Measurements from ENCODE around the gene AKAP1.

Gene AKAP1

DNA sequence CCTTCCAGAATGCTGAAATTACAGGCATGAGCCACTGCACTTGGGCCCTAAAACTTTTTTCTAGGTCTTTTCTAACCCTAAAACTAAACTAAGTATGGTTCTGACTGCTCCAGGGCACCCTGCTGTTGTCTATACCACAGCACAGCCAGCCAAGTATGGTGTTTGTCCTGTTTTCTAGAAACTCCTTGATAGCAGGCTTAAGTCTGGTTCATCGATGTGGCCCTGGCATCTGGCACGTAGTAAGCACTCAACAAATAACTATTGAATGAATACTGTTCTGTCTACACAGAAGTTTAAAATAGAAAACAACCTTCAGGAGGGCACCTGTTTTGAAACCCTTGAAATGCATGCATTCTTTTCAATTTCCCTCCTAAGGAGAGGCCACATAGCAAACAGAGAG is 44.5 kb upstream of the AKAP1 start:
- H3K27me3 ChIP-seq (ENCODE audit: insufficient read depth, low read length): no peaks in the 10 kb centered on the region
- H3K9me3 ChIP-seq (ENCODE audit: insufficient read depth, low read depth, low read length): peaks cover 2% of the 10 kb centered on the region
- no peak overlapping the region for H2BK12ac ChIP-seq (ENCODE audit: low read length)
- no peaks in the 10 kb centered on the region for H3K79me1 ChIP-seq (ENCODE audit: low read length)
- H2AK5ac ChIP-seq (ENCODE audit: low read length): no peak overlapping the region
- no peak overlapping the region for H2BK120ac ChIP-seq (ENCODE audit: insufficient read depth, low read length, poor library complexity)
- H3K4me1 ChIP-seq (ENCODE audit: control insufficient read depth in 1 of 2, insufficient read depth in 2 of 2, low read length in 2 of 2): no peaks in the 10 kb centered on the region
- H3K9ac ChIP-seq (ENCODE audit: low read length): no peak overlapping the region
- no peak overlapping the region for H4K12ac ChIP-seq (ENCODE audit: low read depth, low read length)
- WGBS (ENCODE audit: extremely low coverage, insufficient coverage, insufficient read length): no CpG with 5 or more reads among the region's 2 CpGs
- no peak overlapping the region for H4K8ac ChIP-seq (ENCODE audit: low read depth, low read length)
- H3K4me2 ChIP-seq (ENCODE audit: low read length): no peak overlapping the region
- H3K36me3 ChIP-seq (ENCODE audit: control insufficient read depth in 1 of 2, insufficient read depth in 2 of 2, low read length in 2 of 2): no peaks in the 10 kb centered on the region
- no peak overlapping the region for H3K23ac ChIP-seq (ENCODE audit: low read length)
- no peak overlapping the region for H3K4me3 ChIP-seq (ENCODE audit: low read depth, low read length)
- H3K4ac ChIP-seq (ENCODE audit: low read depth, low read length): no peak overlapping the region
- DNase-seq: peak; percentile 57 to 62
- no peak overlapping the region for H2AFZ ChIP-seq (ENCODE audit: insufficient read depth, low read length, poor library complexity)
- H3K79me2 ChIP-seq (ENCODE audit: control insufficient read depth, insufficient read depth, low read length, poor library complexity): no peaks in the 10 kb centered on the region
- H3K18ac ChIP-seq (ENCODE audit: low read length): no peak overlapping the region
- no peak overlapping the region for H3K27ac ChIP-seq (ENCODE audit: low read depth, low read length)
- H3K14ac ChIP-seq (ENCODE audit: low read length): no peak overlapping the region
- no peak overlapping the region for H2BK5ac ChIP-seq (ENCODE audit: low read depth, low read length, poor library complexity)
- no peak overlapping the region for H4K91ac ChIP-seq (ENCODE audit: low read depth, low read length)

DNA sequence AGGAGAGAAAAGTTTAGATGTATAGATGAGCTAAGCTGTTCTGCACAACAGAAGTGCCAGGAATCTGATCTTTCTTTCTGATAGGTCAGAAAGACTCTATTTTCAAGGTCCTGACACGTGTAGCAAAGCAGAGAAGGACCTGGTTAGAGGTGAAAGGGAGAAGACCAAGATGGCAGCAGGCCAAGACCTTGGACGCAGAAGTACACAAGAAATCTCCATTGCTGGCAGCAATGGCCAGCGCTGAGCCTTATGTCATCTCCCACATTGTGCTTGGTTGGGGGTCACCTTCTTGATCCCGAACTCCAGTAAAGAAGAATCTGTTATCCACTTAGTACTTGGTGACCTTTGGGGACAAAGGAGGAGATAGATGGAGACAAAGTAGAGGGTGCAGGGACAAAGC is 41.8 kb upstream of the AKAP1 start:
- H3K18ac ChIP-seq (ENCODE audit: low read length): no peak overlapping the region
- H3K14ac ChIP-seq (ENCODE audit: low read length): no peak overlapping the region
- no peak overlapping the region for H3K4me2 ChIP-seq (ENCODE audit: low read length)
- no peaks in the 10 kb centered on the region for H3K27me3 ChIP-seq (ENCODE audit: insufficient read depth, low read length)
- H2AFZ ChIP-seq (ENCODE audit: insufficient read depth, low read length, poor library complexity): no peak overlapping the region
- no peak overlapping the region for H4K12ac ChIP-seq (ENCODE audit: low read depth, low read length)
- WGBS (ENCODE audit: extremely low coverage, insufficient coverage, insufficient read length): no CpG with 5 or more reads among the region's 4 CpGs
- no peaks in the 10 kb centered on the region for H3K79me1 ChIP-seq (ENCODE audit: low read length)
- DNase-seq: no peak
- no peak overlapping the region for H3K23ac ChIP-seq (ENCODE audit: low read length)
- no peaks in the 10 kb centered on the region for H3K4me1 ChIP-seq (ENCODE audit: control insufficient read depth in 1 of 2, insufficient read depth in 2 of 2, low read length in 2 of 2)
- H3K79me2 ChIP-seq (ENCODE audit: control insufficient read depth, insufficient read depth, low read length, poor library complexity): no peaks in the 10 kb centered on the region
- no peaks in the 10 kb centered on the region for H3K9me3 ChIP-seq (ENCODE audit: insufficient read depth, low read depth, low read length)
- no peak overlapping the region for H3K27ac ChIP-seq (ENCODE audit: low read depth, low read length)
- no peak overlapping the region for H2BK120ac ChIP-seq (ENCODE audit: insufficient read depth, low read length, poor library complexity)
- no peak overlapping the region for H3K9ac ChIP-seq (ENCODE audit: low read length)
- H3K36me3 ChIP-seq (ENCODE audit: control insufficient read depth in 1 of 2, insufficient read depth in 2 of 2, low read length in 2 of 2): no peaks in the 10 kb centered on the region
- H2BK12ac ChIP-seq (ENCODE audit: low read length): no peak overlapping the region
- H4K8ac ChIP-seq (ENCODE audit: low read depth, low read length): no peak overlapping the region
- no peak overlapping the region for H3K4ac ChIP-seq (ENCODE audit: low read depth, low read length)
- H2BK5ac ChIP-seq (ENCODE audit: low read depth, low read length, poor library complexity): no peak overlapping the region
- no peak overlapping the region for H3K4me3 ChIP-seq (ENCODE audit: low read depth, low read length)
- no peak overlapping the region for H2AK5ac ChIP-seq (ENCODE audit: low read length)
- no peak overlapping the region for H4K91ac ChIP-seq (ENCODE audit: low read depth, low read length)

DNA sequence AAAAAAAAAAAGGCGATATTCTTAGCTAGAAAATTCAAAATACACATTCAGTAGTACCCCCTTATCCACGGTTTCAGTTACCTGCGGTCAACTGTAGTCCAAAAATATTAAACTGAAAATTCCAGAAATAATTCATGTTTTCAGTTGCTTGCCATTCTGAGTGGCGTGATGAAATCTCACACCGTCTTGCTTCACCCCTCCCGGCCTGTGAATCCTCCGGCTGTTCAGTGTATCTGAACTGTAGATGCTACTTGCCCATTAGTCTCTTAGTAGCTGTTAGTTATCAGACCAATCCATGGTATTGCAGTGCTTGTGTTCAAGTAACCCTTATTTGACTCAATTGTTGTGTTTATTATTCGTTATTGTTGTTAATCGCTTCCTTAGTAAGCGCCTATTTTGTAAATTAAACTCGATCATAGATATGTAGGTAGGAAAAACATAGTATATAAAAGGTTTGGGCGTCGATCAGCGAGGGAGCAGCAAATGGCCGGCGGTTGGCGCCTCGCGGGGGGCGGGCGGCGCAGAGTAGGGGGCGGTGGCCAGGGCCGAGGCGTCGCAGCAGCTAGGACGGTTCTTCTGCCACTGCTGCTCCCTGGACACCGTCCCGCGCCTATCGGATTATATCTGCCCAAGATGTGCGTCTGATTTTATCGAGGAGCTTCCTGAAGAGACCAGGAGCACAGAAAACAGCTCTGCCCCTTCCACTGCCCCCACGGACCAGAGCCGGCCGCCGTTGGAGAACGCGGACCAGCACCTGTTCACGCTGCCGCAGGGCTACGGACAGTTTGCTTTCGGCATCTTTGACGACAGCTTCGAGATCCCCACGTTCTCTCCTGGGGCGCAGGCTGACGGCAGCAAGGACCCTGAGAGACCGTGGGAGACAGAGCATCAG is 39.8 kb upstream of the AKAP1 start:
- Histone ChIP-seq H2AFZ (ENCODE audit: insufficient read depth, low read length, poor library complexity) (peak overlapping the region; percentile 13), H3K23ac (ENCODE audit: low read length) (no peak overlapping the region), H3K36me3 (ENCODE audit: control insufficient read depth in 1 of 2, insufficient read depth in 2 of 2, low read length in 2 of 2) (no peaks in the 10 kb centered on the region), H3K4ac (ENCODE audit: low read depth, low read length) (no peak overlapping the region), H3K9ac (ENCODE audit: low read length) (no peak overlapping the region), H3K9me3 (ENCODE audit: insufficient read depth, low read depth, low read length) (no peaks in the 10 kb centered on the region), H3K18ac (ENCODE audit: low read length) (no peak overlapping the region), H3K4me2 (ENCODE audit: low read length) (no peak overlapping the region), H2BK120ac (ENCODE audit: insufficient read depth, low read length, poor library complexity) (no peak overlapping the region), H3K27me3 (ENCODE audit: insufficient read depth, low read length) (no peaks in the 10 kb centered on the region), H3K79me1 (ENCODE audit: low read length) (no peaks in the 10 kb centered on the region), H4K8ac (ENCODE audit: low read depth, low read length) (no peak overlapping the region), H2BK12ac (ENCODE audit: low read length) (no peak overlapping the region), H2AK5ac (ENCODE audit: low read length) (no peak overlapping the region), H2BK5ac (ENCODE audit: low read depth, low read length, poor library complexity) (no peak overlapping the region), H4K91ac (ENCODE audit: low read depth, low read length) (no peak overlapping the region), H4K12ac (ENCODE audit: low read depth, low read length) (no peak overlapping the region), H3K14ac (ENCODE audit: low read length) (no peak overlapping the region), H3K4me3 (ENCODE audit: low read depth, low read length) (no peak overlapping the region), H3K27ac (ENCODE audit: low read depth, low read length) (no peak overlapping the region), H3K79me2 (ENCODE audit: control insufficient read depth, insufficient read depth, low read length, poor library complexity) (no peaks in the 10 kb centered on the region), H3K4me1 (ENCODE audit: control insufficient read depth in 1 of 2, insufficient read depth in 2 of 2, low read length in 2 of 2) (no peaks in the 10 kb centered on the region)
- no CpG with 5 or more reads among the region's 49 CpGs for WGBS (ENCODE audit: extremely low coverage, insufficient coverage, insufficient read length)
- DNase-seq: no peak

DNA sequence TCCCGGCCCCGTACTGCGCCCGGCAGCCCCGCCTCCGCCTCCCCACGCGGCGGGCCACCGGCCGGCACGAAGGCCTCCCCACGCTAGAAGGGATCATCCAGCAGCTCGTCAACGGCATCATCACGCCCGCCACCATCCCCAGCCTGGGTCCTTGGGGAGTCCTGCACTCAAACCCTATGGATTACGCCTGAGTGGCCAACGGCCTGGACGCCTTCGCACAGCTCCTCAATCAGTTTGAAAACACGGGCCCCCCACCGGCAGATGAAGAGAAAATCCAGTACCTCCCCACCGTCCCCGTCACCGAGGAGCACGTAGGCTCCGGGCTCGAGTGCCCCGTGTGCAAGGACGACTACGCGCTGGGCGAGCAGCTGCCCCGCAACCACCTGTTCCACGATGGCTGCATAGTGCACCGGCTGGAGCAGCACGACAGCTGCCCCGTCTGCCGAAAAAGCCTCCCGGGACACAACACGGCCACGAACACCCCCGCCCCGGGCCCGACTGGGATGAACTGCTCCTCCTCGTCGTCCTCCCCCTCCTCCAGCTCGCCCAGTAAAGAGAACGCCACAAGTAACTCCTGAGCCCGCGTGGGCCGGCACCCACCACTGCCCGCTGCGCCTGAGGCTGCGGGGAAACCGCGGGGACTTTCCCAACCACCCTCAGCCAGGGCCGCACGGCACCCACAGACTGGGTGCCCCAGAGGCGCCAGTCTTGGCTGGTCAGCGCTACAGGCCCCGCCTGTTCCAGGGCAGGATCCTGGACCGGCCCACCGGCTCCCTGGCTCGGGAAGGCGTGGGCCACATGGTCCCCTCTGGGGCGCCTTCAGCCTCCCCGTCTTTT is 39.0 kb upstream of the AKAP1 start:
- H4K12ac ChIP-seq (ENCODE audit: low read depth, low read length): no peak overlapping the region
- H3K4me3 ChIP-seq (ENCODE audit: low read depth, low read length): no peak overlapping the region
- no peak overlapping the region for H3K4ac ChIP-seq (ENCODE audit: low read depth, low read length)
- DNase-seq: peak in 1 of 2 donors; percentile 35
- H2BK120ac ChIP-seq (ENCODE audit: insufficient read depth, low read length, poor library complexity): no peak overlapping the region
- no peaks in the 10 kb centered on the region for H3K27me3 ChIP-seq (ENCODE audit: insufficient read depth, low read length)
- H3K18ac ChIP-seq (ENCODE audit: low read length): no peak overlapping the region
- no peaks in the 10 kb centered on the region for H3K4me1 ChIP-seq (ENCODE audit: control insufficient read depth in 1 of 2, insufficient read depth in 2 of 2, low read length in 2 of 2)
- H3K4me2 ChIP-seq (ENCODE audit: low read length): no peak overlapping the region
- no CpG with 5 or more reads among the region's 69 CpGs for WGBS (ENCODE audit: extremely low coverage, insufficient coverage, insufficient read length)
- no peak overlapping the region for H3K27ac ChIP-seq (ENCODE audit: low read depth, low read length)
- no peaks in the 10 kb centered on the region for H3K9me3 ChIP-seq (ENCODE audit: insufficient read depth, low read depth, low read length)
- no peak overlapping the region for H4K8ac ChIP-seq (ENCODE audit: low read depth, low read length)
- no peaks in the 10 kb centered on the region for H3K36me3 ChIP-seq (ENCODE audit: control insufficient read depth in 1 of 2, insufficient read depth in 2 of 2, low read length in 2 of 2)
- H2BK5ac ChIP-seq (ENCODE audit: low read depth, low read length, poor library complexity): no peak overlapping the region
- no peak overlapping the region for H2BK12ac ChIP-seq (ENCODE audit: low read length)
- no peak overlapping the region for H4K91ac ChIP-seq (ENCODE audit: low read depth, low read length)
- H3K9ac ChIP-seq (ENCODE audit: low read length): no peak overlapping the region
- no peak overlapping the region for H3K14ac ChIP-seq (ENCODE audit: low read length)
- peak overlapping the region; percentile 13 for H2AFZ ChIP-seq (ENCODE audit: insufficient read depth, low read length, poor library complexity)
- no peak overlapping the region for H2AK5ac ChIP-seq (ENCODE audit: low read length)
- H3K79me1 ChIP-seq (ENCODE audit: low read length): no peaks in the 10 kb centered on the region
- H3K79me2 ChIP-seq (ENCODE audit: control insufficient read depth, insufficient read depth, low read length, poor library complexity): no peaks in the 10 kb centered on the region
- no peak overlapping the region for H3K23ac ChIP-seq (ENCODE audit: low read length)

Measured in trophoblast cell (in vitro differentiated cells and primary cell).